Prostate gland (tissue), 2 donors: ENCODE measurements around the gene GSK3A.

ENCODE experiments used
- POLR2A ChIP-seq: fragments of 450-650 bp; IDR thresholded peaks from one replicate; pipeline ENCODE4 v1.6.1; 2016; ENCODE audit warnings: antibody characterized with exemption, mild to moderate bottlenecking
- POLR2AphosphoS5 ChIP-seq: sonication (generic); formaldehyde crosslinking; IDR thresholded peaks from one replicate; pipeline ENCODE4 v1.6.1; 2017; ENCODE audit warnings: antibody characterized with exemption
- TF ChIP-seq, protein P1 (sequence below), 4 experiments: fragments of 200-600 bp in 2 of 4; fragments of 450-650 bp in 2 of 4; sonication (generic) in 2 of 4; IDR thresholded peaks; 1 replicate in 3 of 4; 2 replicates in 1 of 4; pipeline ENCODE4 v1.5.1; 2016 to 2019; ENCODE audit warnings: antibody characterized with exemption in 4 of 4, mild to moderate bottlenecking in 2 of 4, moderate library complexity in 2 of 4

DNA sequence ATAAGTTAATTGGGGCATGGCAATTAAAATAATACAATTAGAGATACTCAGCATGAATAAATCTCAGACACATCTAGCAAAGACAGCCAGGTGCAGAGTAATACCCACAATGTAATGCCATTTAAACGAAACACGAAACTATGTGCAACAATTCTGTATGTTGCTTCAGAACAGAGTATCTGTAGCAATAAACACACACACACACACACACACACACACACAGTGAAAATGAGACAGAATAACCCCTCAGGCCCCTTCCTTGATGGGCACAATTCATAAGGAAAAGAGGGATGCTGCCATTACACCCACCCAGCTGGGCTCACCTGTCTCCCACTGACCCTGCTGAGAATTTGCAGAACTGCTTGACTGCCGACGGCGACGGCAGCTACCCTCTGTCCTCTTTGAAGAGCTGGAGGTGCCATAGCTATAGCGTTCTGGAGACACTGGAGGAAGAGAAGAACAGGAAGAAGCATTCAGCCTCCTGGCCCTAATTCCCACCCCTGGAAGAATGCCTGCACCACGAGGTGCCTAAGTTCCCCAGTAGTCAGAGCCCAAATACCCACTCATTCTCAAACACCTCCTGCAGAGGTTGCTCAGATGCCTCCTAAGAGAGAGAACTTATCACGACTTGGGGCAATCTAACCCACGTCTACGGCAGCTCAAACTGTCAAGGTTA, 27.5 kb downstream of the GSK3A start:
- TF ChIP-seq POLR2A, result no peak
- TF ChIP-seq, protein P1, sequence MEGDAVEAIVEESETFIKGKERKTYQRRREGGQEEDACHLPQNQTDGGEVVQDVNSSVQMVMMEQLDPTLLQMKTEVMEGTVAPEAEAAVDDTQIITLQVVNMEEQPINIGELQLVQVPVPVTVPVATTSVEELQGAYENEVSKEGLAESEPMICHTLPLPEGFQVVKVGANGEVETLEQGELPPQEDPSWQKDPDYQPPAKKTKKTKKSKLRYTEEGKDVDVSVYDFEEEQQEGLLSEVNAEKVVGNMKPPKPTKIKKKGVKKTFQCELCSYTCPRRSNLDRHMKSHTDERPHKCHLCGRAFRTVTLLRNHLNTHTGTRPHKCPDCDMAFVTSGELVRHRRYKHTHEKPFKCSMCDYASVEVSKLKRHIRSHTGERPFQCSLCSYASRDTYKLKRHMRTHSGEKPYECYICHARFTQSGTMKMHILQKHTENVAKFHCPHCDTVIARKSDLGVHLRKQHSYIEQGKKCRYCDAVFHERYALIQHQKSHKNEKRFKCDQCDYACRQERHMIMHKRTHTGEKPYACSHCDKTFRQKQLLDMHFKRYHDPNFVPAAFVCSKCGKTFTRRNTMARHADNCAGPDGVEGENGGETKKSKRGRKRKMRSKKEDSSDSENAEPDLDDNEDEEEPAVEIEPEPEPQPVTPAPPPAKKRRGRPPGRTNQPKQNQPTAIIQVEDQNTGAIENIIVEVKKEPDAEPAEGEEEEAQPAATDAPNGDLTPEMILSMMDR (IDR thresholded peaks at IDR 0.05), result no peak
- TF ChIP-seq POLR2AphosphoS5, result no peak
